Suppressor macrophage treated with lipopolysaccharide for 1 hour (primary cell): Measurements from ENCODE around the gene MAX.
A peak's percentile ranks its signal among the peaks of the same experiment; 100 is the strongest.
"Not testable (repeated sequence)": the region's sequence is repeated elsewhere in the genome, so short reads cannot be mapped to it uniquely, and the experiment has no call there.

Source experiments
- DNase-seq, 3 donors: peaks; one replicate each; pipeline ENCODE4 v3.0.0-alpha.2; 2020 to 2022

The MAX gene

GRCh38 chr14:65103150-65103760 lies 938 bp upstream of the MAX start:
- peak in 1 of 3 donors; percentile 14 for DNase-seq

DNA sequence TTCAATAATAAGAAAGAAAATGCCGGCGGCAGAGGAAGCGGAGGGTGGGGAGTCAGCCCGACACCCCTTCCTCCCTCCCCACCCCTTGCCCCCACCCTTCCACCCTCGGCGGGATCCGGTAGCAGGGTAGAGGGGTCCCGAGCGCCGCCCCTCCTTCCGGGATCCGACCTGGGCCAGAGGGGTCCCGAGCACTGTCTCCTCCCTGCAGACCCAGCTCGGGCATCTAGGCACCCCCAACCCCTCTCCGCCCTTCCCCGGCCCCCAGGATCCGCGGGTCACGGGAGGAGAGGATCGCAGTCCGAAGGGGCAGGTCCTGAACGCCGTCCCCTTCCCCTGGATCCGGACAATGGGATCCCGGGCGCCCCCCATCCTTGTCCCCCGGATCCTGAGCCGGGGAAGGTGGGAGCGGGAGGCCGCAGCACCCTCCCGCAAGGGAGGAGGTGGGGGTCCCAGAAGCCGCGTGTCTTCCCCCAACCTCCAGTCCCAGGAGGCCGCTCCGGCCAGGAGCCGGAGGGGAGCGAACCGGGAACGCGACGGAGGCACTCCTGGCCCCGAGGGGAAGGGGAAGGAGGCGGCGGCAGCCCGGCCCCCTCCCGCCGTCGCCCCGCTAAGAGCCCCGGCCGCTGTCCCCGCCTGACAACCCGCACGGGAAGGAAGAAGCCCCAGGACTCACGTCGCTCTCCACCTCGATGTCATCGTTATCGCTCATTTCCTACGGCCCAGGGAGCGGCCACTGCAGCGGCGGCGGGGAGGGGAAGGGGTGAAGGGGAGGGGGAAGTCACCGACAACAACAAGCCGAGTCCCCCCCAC lies 481 bp downstream of the MAX start:
- DNase-seq: peak in 2 of 3 donors; percentile 17 to 29

- DNase-seq: peak in 2 of 3 donors; percentile 15 to 36
Observed at GRCh38 chr14:65100922-65101541, 1.3 kb downstream of the MAX start.

GRCh38 chr14:65098586-65098985 lies 3.7 kb downstream of the MAX start:
- peak; percentile 57 to 88 (median 75) for DNase-seq

GRCh38 chr14:65096323-65097089 lies 5.8 kb downstream of the MAX start:
- no peak for DNase-seq

GRCh38 chr14:65095633-65096205 lies 6.6 kb downstream of the MAX start:
- DNase-seq: no peak

- no peak for DNase-seq
Observed at GRCh38 chr14:65092349-65092748, 10.0 kb downstream of the MAX start.

- not testable (repeated sequence) for DNase-seq
Observed at GRCh38 chr14:65087835-65088234, 14.5 kb downstream of the MAX start.

DNA sequence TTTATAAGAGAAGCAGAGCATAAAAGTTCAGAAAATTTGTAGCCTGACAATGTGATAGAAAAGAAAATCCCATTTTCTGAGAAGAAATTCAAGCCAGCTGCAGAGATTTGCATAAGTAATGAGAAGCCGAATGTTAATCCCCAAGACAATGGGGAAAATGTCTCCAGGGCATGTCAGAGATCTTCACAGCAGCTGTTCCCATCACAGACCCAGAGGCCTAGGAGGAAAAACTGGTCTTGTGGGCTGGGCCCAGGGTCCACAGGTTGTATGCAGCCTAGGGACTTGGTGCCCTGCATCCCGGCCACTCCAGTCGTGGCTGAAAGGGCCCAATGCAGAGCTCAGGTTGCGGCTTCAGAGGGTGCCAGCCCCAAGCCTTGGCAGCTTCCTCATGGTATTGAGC lies 15.6 kb downstream of the MAX start:
- DNase-seq: not testable (repeated sequence)

DNA sequence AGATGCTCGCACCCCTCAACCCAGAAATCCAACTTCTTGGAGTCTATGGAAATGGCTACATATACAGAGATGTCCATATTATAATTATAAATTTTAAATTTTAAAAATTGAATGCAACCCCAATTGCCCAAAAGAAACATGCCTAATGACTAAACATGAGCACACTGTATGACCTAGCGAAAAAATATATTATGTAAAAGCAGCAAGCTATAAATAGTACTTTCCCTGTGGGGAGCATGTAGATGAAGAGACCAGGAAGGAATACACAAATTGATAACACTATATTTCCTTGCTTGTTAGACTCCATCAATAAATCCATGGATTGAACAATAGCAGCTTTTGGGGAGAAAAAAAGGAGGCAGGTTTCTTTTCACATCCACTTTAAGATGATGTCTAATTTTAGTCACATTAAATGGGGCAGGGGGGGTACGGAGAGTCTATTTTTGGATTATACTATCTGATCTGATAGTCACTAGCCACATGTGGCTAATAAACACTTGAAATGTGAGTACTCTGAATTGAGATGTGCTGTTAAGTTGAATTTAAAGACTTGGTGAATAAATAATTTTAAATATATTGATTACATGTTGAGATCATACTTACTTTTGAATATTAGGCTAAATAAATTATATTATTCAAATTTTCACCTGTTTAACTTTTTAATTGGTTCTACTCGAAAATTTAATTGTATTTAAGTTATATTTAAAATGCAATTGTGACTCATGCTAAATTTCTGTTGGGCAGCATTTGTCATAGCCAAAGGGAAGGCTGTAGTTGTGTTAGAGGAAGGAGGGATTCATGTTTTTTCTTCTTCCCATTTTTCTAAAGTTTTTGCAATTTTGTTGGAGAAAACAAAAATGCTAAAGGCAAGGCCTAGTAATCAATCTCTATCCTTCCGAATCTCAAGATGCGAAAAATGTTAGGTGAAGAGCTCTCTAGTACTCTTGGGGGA lies 17.5 kb downstream of the MAX start:
- peak; percentile 25 to 53 (median 53) for DNase-seq

DNA sequence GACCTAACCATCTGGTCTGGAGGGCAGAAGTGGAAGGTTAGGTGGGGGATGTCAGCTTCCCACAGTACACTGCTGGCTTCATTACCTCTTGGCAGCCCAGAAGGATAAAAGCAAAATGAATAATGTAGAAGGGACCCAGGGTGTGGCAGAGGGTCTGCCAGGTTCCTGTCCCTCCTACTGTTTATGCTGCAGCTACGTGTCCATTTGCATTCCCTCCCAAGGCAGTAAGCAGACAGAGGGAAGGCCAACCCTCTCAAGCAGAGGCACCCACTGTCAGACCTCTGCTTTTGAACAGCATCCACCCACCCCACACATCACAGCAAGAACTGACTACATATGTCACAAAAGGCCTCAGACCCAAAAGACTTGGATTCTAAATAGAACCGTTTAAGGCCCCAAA lies 19.4 kb downstream of the MAX start:
- no peak for DNase-seq

GRCh38 chr14:65080960-65081747 lies 21.2 kb downstream of the MAX start:
- peak; percentile 75 to 93 (median 84) for DNase-seq

- peak in 2 of 3 donors; percentile 29 to 48 for DNase-seq
Observed at GRCh38 chr14:65079768-65080167, 22.5 kb downstream of the MAX start.

DNA sequence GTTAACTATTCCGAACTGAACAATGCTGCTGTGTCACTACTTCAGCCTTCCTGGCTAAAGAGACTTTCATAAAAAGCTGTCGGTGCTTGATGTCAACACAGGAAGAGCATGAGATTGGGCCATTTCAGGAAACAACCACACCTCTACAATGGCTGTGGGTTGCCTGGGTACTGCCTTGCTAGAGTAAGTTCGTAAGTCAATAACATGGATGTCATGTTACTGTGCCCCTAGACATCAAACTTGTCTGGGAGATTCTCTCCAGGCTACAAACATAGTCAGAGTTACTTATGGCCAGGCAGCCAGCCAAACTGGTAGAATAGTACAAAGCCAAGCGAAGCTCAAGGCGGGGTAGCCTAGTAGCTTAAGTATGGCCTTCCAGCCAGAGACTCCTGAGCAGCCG lies 23.1 kb downstream of the MAX start:
- peak in 1 of 3 donors; percentile 37 for DNase-seq

GRCh38 chr14:65077318-65077717 lies 25.0 kb downstream of the MAX start:
- no peak for DNase-seq

GRCh38 chr14:65075628-65076325 lies 26.5 kb downstream of the MAX start:
- DNase-seq: peak; percentile 36 to 77 (median 42)

DNA sequence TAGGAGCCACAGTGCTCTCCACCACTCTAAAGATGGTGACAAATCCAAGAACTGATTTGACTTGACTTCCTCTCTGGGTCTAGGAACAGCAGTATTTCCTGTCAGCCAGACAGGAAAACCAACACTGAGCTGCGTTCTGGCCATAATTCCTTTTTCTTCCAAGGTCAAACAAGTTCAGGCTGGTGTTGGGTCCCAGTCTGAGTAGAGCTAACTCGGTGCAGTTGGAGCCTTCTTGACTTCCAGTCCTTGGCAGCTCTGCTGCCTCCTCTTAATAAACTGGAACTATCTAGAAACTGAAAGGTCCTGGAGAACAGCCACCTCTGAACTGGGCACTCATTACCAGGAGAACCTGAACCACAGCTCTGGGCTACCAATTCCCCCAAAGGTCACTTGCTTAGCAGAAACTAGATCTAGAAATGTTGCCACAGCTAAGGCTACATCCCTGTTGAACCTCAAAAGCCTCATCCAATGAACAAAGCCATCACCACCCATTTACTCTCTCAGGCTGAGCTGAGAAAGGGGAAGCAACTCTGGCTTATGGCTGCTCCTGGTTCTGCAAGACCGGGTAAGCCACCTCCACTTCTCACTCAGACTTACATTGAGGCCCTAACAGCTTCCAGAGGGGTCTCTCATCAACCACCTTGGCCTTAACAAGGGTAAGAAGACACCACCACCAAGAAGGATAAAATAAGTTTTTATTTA lies 27.7 kb downstream of the MAX start:
- DNase-seq: peak; percentile 56 to 63 (median 57)

GRCh38 chr14:65073605-65074201 lies 28.6 kb downstream of the MAX start:
- DNase-seq: no peak

GRCh38 chr14:65072937-65073336 lies 29.4 kb downstream of the MAX start:
- DNase-seq: no peak
